NCI-H82 treated with DMSO at 0.1 percent for 48 hours (cell line): Measurements from ENCODE around the gene CD38.
"Not testable (repeated sequence)": the region's sequence is repeated elsewhere in the genome, so short reads cannot be mapped to it uniquely, and the experiment has no call there.

Experiments
- DNase-seq: peaks from one replicate; lab custom pipeline; 2025; ENCODE audit not compliant: unreplicated experiment; lab: John Stamatoyannopoulos, UW

Gene CD38

GRCh38 chr4:15794905-15795304 is 16.8 kb downstream of the CD38 start:
- no peak for DNase-seq

- no peak for DNase-seq
Measured at GRCh38 chr4:15797320-15797719, 19.2 kb downstream of the CD38 start.

GRCh38 chr4:15799141-15799540 is 21.0 kb downstream of the CD38 start:
- DNase-seq: no peak

- DNase-seq: no peak
Measured at GRCh38 chr4:15799701-15800100, 21.6 kb downstream of the CD38 start.

- not testable (repeated sequence) for DNase-seq
Measured at GRCh38 chr4:15802497-15802896, 24.4 kb downstream of the CD38 start.

GRCh38 chr4:15805583-15806517 is 27.7 kb downstream of the CD38 start:
- DNase-seq: peak; percentile 56

GRCh38 chr4:15809058-15809457 is 30.9 kb downstream of the CD38 start:
- DNase-seq: no peak

GRCh38 chr4:15809466-15809865 is 31.3 kb downstream of the CD38 start:
- DNase-seq: no peak

GRCh38 chr4:15811703-15812337 is 33.7 kb downstream of the CD38 start:
- no peak for DNase-seq

GRCh38 chr4:15832523-15833451 is 54.7 kb downstream of the CD38 start:
- DNase-seq: no peak

GRCh38 chr4:15833801-15834200 is 55.7 kb downstream of the CD38 start:
- no peak for DNase-seq

GRCh38 chr4:15836362-15836761 is 58.2 kb downstream of the CD38 start:
- no peak for DNase-seq

GRCh38 chr4:15837591-15837990 is 59.5 kb downstream of the CD38 start:
- no peak for DNase-seq

GRCh38 chr4:15841194-15841730 is 63.1 kb downstream of the CD38 start:
- DNase-seq: not testable (repeated sequence)

- DNase-seq: no peak
Measured at GRCh38 chr4:15847746-15848145, 69.6 kb downstream of the CD38 start.

- no peak for DNase-seq
Measured at GRCh38 chr4:15848191-15848842, 70.2 kb downstream of the CD38 start.

- DNase-seq: no peak
Measured at GRCh38 chr4:15851969-15852368, 73.8 kb downstream of the CD38 start.

- no peak for DNase-seq
Measured at GRCh38 chr4:15852524-15852923, 74.4 kb downstream of the CD38 start.

- no peak for DNase-seq
Measured at GRCh38 chr4:15853345-15853744, 75.2 kb downstream of the CD38 start.

- no peak for DNase-seq
Measured at GRCh38 chr4:15855804-15856475, 77.8 kb downstream of the CD38 start.
